ENCODE measurements around the gene C2CD4A.
"Not testable (repeated sequence)": the region's sequence is repeated elsewhere in the genome, so short reads cannot be mapped to it uniquely, and the experiment has no call there.

The C2CD4A gene

GRCh38 chr15:62066663-62067447 is at the start of gene C2CD4A:
C2CD4A (plus strand) TSS chr15:62066977; CDS start chr15:62067614, 637 bp downstream.
- DNase-seq (ENCODE audit: low read depth): no peak

GRCh38 chr15:62020576-62021160 is 46.1 kb upstream of the C2CD4A start:
- DNase-seq (ENCODE audit: low read depth): no peak

GRCh38 chr15:62021991-62022600 is 44.7 kb upstream of the C2CD4A start:
- DNase-seq (ENCODE audit: low read depth): no peak

- DNase-seq (ENCODE audit: low read depth): no peak
Measured at GRCh38 chr15:62026487-62027262, 40.1 kb upstream of the C2CD4A start.

- DNase-seq (ENCODE audit: low read depth): no peak
Measured at GRCh38 chr15:62027263-62027565, 39.6 kb upstream of the C2CD4A start.

GRCh38 chr15:62027916-62028315 is 38.9 kb upstream of the C2CD4A start:
- no peak for DNase-seq (ENCODE audit: low read depth)

- DNase-seq (ENCODE audit: low read depth): no peak
Measured at GRCh38 chr15:62035256-62035924, 31.4 kb upstream of the C2CD4A start.

- no peak for DNase-seq (ENCODE audit: low read depth)
Measured at GRCh38 chr15:62046078-62046743, 20.6 kb upstream of the C2CD4A start.

- no peak for DNase-seq (ENCODE audit: low read depth)
Measured at GRCh38 chr15:62047282-62047827, 19.4 kb upstream of the C2CD4A start.

GRCh38 chr15:62048254-62048653 is 18.5 kb upstream of the C2CD4A start:
- not testable (repeated sequence) for DNase-seq (ENCODE audit: low read depth)

- DNase-seq (ENCODE audit: low read depth): no peak
Measured at GRCh38 chr15:62050115-62050514, 16.7 kb upstream of the C2CD4A start.

- DNase-seq (ENCODE audit: low read depth): no peak
Measured at GRCh38 chr15:62051166-62051565, 15.6 kb upstream of the C2CD4A start.

- no peak for DNase-seq (ENCODE audit: low read depth)
Measured at GRCh38 chr15:62052713-62053112, 14.1 kb upstream of the C2CD4A start.

- DNase-seq (ENCODE audit: low read depth): no peak
Measured at GRCh38 chr15:62053439-62054085, 13.2 kb upstream of the C2CD4A start.

GRCh38 chr15:62054979-62055378 is 11.8 kb upstream of the C2CD4A start:
- DNase-seq (ENCODE audit: low read depth): no peak

- DNase-seq (ENCODE audit: low read depth): no peak
Measured at GRCh38 chr15:62057341-62057980, 9.3 kb upstream of the C2CD4A start.

GRCh38 chr15:62058327-62059028 is 8.3 kb upstream of the C2CD4A start:
- no peak for DNase-seq (ENCODE audit: low read depth)

GRCh38 chr15:62059108-62059815 is 7.5 kb upstream of the C2CD4A start:
- no peak for DNase-seq (ENCODE audit: low read depth)

GRCh38 chr15:62059816-62060112 is 7.0 kb upstream of the C2CD4A start:
- peak; percentile 28 for DNase-seq (ENCODE audit: low read depth)

All from stimulated activated CD8-positive, alpha-beta memory T cell treated with anti-CD3 and anti-CD28 coated beads, Interleukin-7, amount 100 ng/mL, for 24 hours (primary cell).